Measurements from ENCODE around the gene GRAMD1B.
"Not testable (repeated sequence)": the region's sequence is repeated elsewhere in the genome, so short reads cannot be mapped to it uniquely, and the experiment has no call there.

Gene GRAMD1B

DNA sequence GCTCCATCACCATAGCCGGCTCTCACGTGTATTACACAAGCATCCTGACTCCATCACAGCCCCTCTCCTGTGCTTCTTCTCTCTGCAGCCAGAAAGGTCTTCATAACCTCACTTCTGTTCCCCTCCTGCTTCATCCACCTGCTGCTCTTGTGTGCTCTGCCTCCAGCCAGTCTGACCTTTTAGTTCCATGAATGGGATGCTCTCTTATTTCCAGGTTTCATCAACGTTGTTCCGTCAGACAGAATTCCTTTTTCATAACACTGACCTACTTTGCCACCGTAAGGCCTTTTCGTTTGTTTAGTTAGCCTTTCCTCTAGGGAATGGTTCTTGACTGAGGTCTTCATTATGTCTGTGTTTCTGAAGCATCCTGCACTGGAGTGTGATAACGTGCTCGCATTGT is 18.8 kb downstream of the GRAMD1B start:
- DNase-seq: no peak

DNA sequence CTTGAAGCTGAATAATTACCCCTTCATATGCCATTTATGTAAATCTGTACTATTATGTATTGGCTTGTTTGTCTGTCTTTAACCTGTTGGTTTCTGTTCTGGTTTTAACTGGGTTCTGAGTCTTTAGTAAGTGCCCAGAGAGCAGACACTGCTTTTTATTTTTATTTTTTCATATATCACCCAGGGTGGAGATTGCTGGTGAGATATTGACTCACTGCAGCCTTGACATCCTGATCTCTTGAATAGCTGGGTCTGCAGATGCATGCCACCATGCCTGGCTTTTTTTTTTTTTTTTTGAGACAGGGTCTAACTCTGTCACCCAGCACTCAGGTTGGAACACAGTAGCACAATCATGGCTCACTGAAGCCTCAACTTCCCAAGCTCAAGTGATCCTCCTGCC is 19.4 kb downstream of the GRAMD1B start:
- DNase-seq: no peak

DNA sequence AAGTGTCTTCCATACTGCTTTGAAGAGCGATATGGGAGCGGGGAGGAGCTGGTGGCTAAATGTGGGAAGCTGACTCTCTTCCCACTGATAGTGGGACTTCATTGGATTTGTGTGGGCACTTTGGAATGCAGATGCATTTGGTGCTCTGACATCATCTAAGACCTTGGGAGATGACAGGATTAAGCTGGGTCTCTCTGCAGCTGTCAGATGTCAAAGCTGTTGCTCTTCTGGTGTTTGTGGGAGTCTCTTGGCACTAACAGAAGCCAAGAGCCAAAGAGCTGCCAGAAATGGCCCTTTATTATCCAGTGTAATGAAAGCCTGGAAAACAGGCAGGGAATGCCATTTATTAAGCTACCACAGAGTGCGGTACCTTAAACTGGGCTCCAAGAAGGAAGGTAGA is 20.6 kb downstream of the GRAMD1B start:
- DNase-seq: no peak

DNA sequence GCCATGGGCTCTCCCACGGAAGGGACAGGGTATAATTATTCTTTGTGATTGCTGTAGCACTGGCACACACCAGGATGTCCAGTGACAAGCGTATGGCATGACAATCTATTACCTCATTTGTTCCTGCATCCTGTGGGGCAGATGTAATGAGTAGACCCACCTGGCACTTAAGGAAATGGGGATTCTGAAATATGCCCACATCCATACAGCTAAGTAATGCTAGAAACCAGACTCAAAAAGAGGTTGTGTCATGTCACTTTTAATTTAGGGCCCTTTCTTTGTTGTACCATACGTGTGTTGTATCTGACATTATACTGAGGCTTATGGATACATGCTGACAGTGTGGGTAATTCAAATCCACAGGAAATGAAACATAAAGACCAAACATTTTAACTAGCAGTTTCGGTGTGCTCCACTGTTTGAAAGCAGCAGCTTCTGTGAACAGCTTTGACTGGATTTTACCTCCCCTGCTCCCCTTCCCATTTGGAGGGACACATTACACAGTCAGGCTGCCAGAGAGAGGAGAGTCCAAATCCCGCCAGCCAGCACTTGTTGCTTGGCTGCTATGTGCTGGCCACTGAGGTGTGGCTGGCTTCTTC is 21.2 kb downstream of the GRAMD1B start:
- no peak for DNase-seq

DNA sequence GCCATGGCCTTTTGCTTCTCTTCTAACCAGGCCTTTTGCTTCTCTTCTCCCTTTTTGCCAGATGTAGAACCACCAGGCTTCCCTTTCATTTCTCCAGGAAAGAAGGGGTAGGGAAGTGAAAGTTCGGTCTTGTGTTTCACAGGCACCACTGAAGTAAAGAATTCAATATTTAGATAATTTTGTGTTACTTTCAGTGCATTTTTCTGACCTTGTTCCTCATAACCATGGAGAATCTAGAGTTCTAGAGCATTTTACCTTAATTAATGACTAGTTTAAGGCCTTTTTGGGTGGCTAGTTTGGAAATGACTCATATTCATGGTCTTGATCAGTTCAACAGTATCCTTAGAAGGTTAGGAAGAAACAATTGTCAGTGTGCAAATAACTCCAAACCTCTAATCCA is 22.7 kb downstream of the GRAMD1B start:
- DNase-seq: no peak

DNA sequence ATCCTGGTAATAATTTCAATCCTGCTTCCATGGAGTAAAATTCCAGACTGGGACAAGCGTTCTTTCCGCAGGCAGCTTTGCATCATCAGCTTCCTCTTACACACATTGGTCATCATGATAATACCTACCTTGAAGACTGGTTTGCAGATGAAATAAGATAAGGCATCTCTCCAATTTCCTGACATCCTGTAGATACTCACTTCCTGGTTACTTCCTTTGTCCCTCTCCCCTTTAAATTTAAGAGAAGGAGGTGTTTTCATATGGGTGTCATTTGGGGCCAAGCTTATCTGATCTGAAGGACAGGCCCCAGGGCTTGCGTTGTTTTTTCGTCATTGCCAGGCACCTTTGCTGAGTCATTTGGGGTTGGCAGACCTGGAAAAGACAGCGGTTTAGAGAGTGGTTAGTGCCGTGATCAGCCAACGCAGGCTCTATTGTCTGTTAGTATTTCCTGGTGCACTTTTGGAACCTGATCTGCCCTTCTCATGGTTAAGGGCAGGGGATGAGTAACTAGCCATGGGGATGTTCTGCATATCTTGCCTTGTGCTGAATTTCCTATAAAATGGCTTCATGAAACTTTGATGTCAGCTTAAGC is 24.1 kb downstream of the GRAMD1B start:
- no peak for DNase-seq

DNA sequence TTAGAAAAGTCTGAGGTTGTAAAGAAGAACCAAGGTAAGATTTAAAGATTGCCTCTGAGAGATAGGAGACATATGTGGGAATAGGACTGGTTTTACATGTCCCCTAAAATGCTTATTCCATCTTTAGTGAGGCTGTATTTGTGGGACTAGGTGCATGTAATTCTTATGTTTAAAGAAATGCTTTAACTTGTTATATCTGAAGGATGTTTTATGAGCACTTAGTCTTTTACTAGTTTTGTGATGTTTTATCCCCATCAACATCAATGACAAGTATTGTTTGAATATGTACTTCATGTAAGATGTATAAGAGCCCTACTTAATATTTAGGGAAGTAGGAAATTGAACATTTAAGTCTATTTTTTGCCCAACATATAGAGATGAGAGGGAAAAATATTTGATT is 24.7 kb downstream of the GRAMD1B start:
- no peak for DNase-seq

DNA sequence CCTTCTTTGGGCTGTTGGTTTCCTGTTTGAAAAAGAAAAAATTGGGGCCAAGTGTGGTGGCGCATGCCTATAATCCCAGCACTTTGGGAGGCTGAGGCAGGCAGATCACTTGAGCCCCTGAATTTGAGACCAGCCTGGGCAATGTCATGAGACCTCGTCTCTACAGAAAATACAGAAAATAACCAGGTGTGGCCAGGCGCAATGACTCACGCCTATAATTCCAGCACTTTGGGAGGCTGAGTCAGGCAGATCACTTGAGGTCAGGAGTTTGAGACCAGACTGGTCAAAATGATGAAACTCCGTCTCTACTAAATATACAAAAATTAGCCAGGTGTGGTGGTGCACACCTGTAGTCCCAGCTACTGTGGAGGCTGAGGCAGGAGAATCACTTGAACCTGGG is 26.4 kb downstream of the GRAMD1B start:
- not testable (repeated sequence) for DNase-seq

DNA sequence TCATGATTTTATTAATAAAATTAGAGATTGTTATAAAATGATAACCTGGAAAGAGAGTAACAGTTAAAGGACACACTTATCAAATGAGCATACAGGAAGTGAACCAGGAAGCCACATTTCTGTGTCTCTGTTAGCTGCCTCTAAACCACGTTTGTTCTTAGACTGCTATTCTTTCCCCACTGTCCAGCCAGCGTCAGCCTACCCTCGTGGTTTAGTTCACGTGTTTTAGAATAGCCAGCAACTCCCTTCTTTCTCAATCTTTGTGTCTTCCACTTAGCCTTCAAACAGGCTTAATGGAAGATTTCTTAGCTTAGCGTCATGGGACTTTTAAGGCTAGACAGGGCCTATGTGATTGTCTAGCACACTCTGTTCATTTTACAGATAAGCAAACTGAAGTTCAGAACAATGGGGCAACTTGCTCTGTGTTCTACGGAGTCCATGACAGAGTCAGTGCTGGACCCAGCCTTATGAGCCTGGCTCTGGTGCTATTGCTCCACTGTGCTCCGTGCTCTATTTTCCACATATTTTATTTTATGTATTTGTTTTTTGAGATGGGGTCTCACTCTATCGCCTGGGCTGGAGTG is 27.2 kb downstream of the GRAMD1B start:
- DNase-seq: no peak

DNA sequence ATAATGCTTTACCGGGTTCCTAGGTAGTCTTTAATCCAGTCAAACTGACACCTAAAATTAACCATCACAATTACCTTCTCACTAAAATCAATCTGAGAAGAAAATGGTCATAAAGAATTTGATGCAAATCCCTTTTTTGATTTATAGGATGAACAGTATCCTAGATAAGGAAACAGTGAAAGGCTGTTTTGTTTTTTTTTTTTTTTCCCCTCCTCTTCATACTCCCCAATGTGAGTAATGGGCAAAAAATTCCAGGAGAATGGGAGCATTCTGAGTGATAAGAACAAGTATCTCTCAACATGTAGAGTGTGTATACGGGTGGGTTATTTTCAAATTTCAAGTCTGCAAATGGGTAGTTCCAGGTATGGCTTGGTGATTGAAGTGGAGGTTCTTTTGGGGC is 28.4 kb downstream of the GRAMD1B start:
- no peak for DNase-seq

DNA sequence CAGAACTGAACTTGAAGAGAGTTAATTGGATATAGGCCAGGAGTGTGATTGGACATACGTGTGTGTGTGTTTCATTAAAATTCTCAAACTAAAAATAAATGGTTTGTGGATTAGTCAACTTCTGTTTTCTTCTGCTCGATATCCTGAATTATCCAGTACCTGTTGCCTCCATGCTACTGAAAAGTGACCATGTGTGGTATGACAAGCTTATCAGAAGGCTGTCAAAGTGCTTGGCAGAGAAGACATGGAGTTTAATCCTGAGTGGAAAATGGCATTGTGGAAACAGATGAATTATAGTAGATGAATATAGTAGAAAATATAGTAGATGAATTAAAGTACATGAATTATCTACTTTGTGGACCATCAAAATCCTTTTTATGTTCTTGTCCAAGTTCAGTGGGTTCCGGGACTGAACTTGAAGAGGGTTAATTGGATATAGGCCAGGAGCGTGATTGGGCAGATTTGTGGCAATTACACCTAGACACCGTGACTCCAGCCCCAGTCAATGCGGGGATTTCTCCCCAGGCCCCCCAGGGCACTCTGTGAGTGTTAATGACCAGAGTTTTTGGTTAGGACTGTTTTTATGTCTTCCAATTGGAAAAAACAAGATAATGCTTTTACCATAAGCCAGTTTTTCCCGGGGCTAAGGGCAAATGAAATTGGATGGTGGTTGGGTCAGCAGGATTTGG is 30.1 kb downstream of the GRAMD1B start:
- no peak for DNase-seq

DNA sequence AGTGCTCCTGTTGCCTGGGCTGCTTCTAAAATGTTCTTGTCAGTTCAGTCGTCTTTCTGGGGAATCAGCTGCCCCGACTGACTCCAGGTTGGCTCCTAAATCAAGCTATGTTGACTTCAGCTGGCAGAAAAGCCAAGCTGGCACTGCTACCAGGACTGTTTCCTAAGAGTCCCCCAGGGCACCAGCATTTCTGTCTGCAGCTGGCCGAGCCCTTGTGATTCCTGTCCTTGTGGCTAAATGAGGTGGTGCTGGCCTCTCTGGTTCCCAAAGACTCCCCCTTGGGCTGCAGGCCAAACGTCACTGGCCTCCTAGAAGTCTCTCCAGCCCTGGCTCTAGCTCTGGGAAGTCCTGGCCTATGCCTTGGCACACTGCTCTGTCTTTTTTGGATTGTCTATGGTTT is 31.1 kb downstream of the GRAMD1B start:
- no peak for DNase-seq

DNA sequence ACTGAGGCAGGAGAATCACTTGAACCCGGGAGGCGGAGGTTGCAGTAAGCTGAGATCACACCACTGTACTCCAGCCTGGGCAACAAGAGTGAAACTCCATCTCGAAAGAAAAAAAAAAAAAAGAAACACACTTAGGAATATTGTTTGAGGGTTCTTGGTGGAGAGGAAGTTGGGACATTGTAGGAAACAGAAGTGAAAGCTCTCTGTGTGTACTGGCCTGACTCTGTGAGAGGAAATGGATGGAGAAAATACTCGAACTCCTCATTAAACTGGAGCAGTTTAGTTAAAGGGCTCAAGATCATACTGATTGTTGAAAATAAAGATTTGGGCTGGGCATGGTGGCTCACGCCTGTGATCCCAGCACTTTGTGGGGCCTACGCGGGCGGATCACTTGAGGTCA is 35.6 kb downstream of the GRAMD1B start:
- not testable (repeated sequence) for DNase-seq

DNA sequence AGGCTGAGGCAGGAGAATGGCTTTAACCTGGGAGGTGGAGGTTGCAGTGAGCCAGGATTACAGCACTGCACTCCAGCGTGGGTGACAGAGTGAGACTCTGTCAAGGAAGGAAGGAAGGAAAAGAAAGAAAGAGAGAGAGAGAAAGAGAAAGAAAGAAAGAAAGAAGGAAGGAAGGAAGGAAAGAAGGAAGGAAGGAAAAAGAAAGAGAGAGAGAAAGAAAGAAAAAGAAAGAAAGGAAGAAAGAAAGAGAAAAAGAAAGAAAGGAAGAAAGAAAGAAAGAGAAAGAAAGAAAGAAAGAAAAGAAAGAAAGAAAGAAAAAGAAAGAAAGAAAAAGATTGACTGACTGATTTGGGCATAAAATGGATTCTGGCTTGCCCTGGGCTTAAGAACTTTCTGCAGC is 36.1 kb downstream of the GRAMD1B start:
- DNase-seq: not testable (repeated sequence)

DNA sequence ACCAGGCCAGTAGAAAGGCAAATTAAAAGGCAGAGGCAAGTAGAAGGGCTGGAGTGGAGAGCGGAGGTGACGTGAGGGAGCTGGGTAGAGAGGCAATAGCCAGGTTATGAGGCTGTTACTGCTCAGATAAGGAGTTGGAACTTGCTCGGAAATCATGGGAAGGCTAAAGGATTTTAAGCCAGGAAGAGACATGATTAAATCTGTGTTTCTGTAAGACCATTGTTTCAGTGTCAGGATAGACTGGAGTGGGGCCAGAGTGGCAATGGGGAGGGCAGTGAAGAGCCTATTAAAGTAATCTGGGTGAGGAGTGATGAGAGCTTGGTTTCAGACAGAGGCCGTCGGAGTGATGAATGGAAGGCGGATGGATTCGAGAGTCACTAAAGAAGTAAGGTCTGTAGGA is 39.0 kb downstream of the GRAMD1B start:
- no peak for DNase-seq

DNA sequence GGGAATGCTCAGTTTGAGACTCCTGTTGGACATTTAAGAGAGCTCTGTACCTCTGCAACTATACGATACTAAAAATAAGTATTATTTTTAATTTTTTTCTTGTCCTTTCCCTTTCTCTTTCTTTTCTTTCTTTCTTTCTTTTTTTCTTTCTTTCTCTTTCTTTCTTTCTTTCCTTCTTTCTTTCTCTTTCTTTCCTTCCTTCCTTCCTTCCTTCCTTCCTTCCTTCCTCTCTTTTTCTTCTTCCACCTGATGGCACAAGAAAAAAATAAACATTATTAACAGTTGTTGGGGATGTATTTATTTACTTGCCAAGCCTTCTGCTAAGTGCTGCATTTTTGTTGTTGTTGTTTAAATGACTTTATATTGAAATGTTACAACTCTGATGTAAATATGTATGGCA is 39.5 kb downstream of the GRAMD1B start:
- DNase-seq: no peak

DNA sequence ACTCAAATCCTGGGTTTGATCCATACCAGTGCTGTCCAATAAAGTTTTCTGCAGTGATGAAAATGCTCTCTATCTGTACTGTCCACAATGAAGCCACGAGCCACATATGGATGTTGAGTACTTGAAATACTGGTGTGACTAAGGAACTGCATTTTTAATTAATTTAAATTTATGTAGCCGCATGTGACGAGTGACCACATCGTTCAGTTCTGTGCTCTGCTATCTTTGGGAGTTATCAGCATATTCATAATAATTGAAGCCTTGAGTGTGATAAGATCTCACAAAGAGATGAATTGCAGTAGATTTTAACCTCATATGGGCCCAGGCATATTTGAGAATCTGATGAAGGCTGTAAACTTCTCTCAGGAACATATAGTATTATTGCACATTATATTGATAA is 40.8 kb downstream of the GRAMD1B start:
- no peak for DNase-seq

DNA sequence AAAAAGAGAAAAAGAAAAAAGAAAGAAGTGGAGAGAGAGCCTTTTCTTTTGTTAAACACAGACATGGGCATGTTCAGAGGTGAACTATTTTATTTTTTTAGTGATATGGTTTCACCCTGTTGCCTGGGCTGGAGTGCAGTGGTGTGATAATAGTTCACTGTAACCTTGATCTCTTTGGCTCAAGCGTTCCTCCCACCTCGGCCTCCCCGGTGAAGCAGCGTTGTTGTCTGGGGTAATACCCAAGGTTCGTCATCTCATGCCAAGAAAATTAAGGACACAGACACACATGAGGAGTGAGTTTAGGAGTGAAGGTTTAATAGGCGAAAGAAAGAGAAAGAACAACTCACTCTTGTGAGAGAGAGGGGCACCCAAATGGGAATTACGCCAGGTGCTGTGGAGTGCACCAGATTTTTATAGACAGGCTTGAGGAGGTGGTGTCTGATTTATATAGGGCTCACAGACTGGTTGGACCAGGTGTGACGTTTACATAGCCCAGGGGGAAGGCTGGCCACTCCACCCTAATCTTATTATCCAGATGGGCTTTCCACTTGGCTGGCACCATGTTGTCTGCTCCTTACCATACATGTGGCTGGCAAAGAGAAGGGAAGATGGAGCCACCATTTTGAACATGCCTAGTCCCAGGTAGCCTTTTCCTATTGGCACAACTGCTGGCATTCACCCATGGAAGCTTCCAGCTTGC is 42.3 kb downstream of the GRAMD1B start:
- DNase-seq: no peak

DNA sequence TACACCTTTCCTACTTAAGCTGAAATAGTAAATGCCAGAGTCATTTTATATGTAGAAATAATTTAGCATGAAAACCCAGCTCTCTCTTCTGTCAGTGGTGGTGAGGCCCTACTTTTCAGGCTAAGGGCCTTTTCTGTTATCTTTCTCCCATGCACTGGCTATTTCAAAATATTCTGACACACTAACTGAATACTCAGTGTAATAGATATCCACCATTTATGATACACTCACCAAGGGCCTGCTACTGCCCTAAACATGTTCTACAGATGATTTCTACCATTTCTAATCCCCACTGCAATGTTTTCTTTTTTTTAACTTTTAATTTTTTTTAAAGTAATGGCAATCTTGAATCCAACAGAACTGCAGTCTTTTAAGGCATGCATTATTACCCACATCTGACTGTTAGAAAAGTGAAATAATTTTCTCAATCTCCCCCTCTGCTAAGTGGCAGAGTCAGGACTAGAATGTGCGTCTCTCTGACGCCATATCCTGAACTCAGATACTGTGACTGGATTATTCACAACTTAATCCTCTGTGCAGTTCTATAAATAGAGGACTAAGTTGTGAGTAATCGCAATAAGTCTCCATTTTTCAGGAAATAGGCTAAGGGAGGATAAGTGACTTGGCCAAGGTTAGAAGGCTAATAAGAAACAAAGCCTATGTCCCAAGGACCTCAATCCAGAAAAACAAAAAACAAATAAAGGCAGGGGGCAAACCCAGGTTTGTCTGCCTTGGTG is 44.0 kb downstream of the GRAMD1B start:
- DNase-seq: no peak

DNA sequence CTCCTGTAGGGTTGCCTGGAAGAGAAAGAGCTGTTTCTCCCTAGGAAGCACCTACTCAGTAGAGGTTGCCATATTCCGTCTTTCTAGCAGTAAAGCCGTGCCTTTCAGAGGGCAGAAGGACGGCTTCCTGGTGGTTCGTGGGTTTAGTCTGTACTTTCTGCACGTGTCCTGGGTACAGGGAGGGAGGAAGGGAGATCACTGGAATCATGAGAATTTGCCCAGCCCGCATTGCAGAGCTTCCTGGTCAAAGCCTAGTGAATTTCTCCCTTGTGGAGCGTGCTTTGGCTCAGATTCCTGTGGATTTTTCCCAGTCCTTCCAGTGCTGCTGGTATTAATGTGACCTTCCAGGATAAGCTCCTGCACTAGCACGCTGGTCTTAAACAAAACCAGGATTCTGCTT is 44.9 kb downstream of the GRAMD1B start:
- no peak for DNase-seq

DNA sequence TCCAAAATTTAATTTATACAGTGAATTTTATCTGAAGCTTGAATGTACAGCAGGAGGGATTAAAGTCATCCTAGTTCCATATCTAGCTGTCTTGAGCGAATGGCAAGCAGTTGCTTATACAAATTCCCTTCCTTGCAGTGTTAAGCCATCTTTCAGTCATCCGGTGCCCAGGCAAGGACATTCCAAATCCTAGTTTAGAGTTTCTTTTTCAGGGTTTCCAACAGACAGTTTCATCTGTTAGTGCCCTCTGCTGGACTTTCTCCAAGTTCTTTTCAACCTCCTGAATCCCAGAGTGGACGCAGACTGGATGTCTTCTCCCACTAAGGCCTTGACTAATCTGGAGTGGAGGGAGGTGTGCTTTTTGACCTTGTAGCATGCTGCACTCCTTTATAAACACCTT is 45.4 kb downstream of the GRAMD1B start:
- no peak for DNase-seq

DNA sequence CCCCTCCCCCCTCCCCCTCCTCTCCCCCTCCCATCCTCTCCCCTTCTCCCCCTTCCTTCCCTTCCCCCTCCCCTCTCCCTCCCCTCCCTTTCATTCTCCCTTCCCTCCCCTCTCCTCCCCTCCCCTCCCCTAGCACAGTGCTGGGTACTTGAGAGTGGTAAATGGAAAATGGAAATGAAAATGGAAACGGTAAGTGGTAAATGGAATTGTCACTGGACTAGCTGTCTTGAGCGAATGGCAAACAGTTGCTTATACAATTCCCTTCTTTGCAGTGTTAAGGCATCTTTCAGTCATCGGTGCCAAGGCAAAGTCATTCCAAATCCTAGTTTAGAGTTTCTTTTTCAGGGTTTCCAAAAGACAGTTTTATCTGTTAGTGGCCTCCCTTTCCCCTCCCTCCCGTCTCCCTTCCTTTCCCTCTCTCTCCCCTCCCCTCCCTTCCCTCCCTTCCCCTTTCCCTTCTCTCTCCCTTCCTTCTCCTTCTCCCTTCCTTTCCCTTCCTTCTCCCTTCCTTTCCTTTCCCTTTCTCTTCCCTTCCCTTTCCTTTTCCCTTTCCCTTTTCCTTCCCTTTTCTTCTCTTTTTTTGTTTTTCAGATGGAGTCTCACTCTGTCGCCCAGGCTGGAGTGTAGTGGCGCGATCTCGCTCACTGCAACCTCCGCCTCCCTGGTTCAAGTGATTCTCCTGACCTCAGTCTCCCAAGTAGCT is 47.3 kb downstream of the GRAMD1B start:
- DNase-seq: no peak

All from activated naive CD4-positive, alpha-beta T cell (primary cell).